ENCODE measurements around the gene CHURC1. TPM values are rescaled to one million over a fixed set of nuclear protein-coding genes. Genes with fewer than 3 reads are reported as not detected.

The CHURC1 gene
- total RNA-seq, 2 donors from 2014 or later = 115 to 128 TPM

- H3K4me3 ChIP-seq = no peak overlapping the region
- no peaks in the 10 kb centered on the region for H3K27me3 ChIP-seq (replicated peaks; ENCODE audit: insufficient read depth)
- TF ChIP-seq CTCF (IDR thresholded peaks at IDR 0.05) = no peak
- no peaks in the 10 kb centered on the region for H3K9me3 ChIP-seq
- no peak for DNase-seq (ENCODE audit: low spot score)
- ATAC-seq (ENCODE audit: insufficient number of reproducible peaks, low FRiP score, low read depth) = no peak
- no peaks in the 10 kb centered on the region for H3K36me3 ChIP-seq
- no peak overlapping the region for H3K27ac ChIP-seq
- H3K4me1 ChIP-seq (ENCODE audit: control insufficient read depth in 1 of 2, low read depth in 2 of 2) = peaks cover 0 to 23% of the 10 kb centered on the region in 2 donors
Measured at GRCh38 chr14:64877846-64878245, 36.4 kb upstream of the CHURC1 start.

- Histone ChIP-seq H3K4me1 (ENCODE audit: control insufficient read depth in 1 of 2, low read depth in 2 of 2) (peaks cover 0 to 23% of the 10 kb centered on the region in 2 donors), H3K9me3 (no peaks in the 10 kb centered on the region), H3K27ac (no peak overlapping the region), H3K27me3 (replicated peaks; ENCODE audit: insufficient read depth) (no peaks in the 10 kb centered on the region), H3K36me3 (no peaks in the 10 kb centered on the region), H3K4me3 (peak overlapping the region; percentile 77)
- DNase-seq (ENCODE audit: low spot score) = no peak
- no peak for TF ChIP-seq CTCF (IDR thresholded peaks at IDR 0.05)
- no peak for ATAC-seq (ENCODE audit: insufficient number of reproducible peaks, low FRiP score, low read depth)
Measured at GRCh38 chr14:64878837-64879634, 35.2 kb upstream of the CHURC1 start.

GRCh38 chr14:64879635-64880220, 34.5 kb upstream of the CHURC1 start, which contains the start of gene SPTB:
Gene SPTB, minus strand, starts transcription at chr14:64879907. Its CDS starts 56,813 bp downstream, at chr14:64823094.
- Histone ChIP-seq H3K27me3 (replicated peaks; ENCODE audit: insufficient read depth) (no peaks in the 10 kb centered on the region), H3K4me3 (peak within 1 kb of the TSS; percentile 77), H3K36me3 (no peaks in the 10 kb centered on the region), H3K27ac (no peak within 1 kb of the TSS), H3K4me1 (ENCODE audit: control insufficient read depth in 1 of 2, low read depth in 2 of 2) (peaks cover 0 to 23% of the 10 kb centered on the region in 2 donors), H3K9me3 (no peaks in the 10 kb centered on the region)
- TF ChIP-seq CTCF (IDR thresholded peaks at IDR 0.05) = no peak
- no peak for ATAC-seq (ENCODE audit: insufficient number of reproducible peaks, low FRiP score, low read depth)
- no peak for DNase-seq (ENCODE audit: low spot score)

- Histone ChIP-seq H3K27me3 (replicated peaks; ENCODE audit: insufficient read depth) (no peaks in the 10 kb centered on the region), H3K4me3 (peak overlapping the region; percentile 77), H3K36me3 (no peaks in the 10 kb centered on the region), H3K9me3 (no peaks in the 10 kb centered on the region), H3K4me1 (ENCODE audit: control insufficient read depth in 1 of 2, low read depth in 2 of 2) (peaks cover 0 to 23% of the 10 kb centered on the region in 2 donors), H3K27ac (no peak overlapping the region)
- peak; percentile 28 for TF ChIP-seq CTCF (IDR thresholded peaks at IDR 0.05)
- no peak for ATAC-seq (ENCODE audit: insufficient number of reproducible peaks, low FRiP score, low read depth)
- DNase-seq (ENCODE audit: low spot score) = no peak
Measured at GRCh38 chr14:64880221-64881121, 33.8 kb upstream of the CHURC1 start.

GRCh38 chr14:64885559-64885958, 28.7 kb upstream of the CHURC1 start:
- peaks cover 0 to 6% of the 10 kb centered on the region in 2 donors for H3K4me1 ChIP-seq (ENCODE audit: control insufficient read depth in 1 of 2, low read depth in 2 of 2)
- ATAC-seq (ENCODE audit: insufficient number of reproducible peaks, low FRiP score, low read depth) = no peak
- DNase-seq (ENCODE audit: low spot score) = no peak
- H3K36me3 ChIP-seq = no peaks in the 10 kb centered on the region
- no peak for TF ChIP-seq CTCF (IDR thresholded peaks at IDR 0.05)
- no peak overlapping the region for H3K4me3 ChIP-seq
- H3K27ac ChIP-seq = no peak overlapping the region
- H3K27me3 ChIP-seq (replicated peaks; ENCODE audit: insufficient read depth) = no peaks in the 10 kb centered on the region
- H3K9me3 ChIP-seq = no peaks in the 10 kb centered on the region
